ENCODE data around the gene MST1.
A peak's percentile ranks its signal among the peaks of the same experiment; 100 is the strongest.

DNA sequence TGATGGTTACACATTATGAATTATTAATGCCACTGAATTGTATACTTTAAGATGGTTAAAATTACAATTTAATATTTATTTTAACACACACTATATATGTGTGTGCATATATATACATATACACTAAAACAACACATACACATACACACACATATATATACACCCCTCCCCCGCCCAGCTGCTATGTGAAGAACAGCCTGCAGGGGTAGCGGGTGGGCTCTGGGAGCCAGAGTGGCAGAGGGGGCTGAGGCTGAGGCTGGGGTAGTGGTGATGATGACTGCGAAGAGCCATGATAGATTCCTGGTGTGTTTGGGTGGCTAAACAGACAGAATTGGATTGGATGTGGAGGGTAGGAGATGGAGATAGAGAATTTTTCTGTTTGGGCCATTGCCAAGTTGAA, 54.5 kb downstream of the MST1 start:
- TF ChIP-seq CTCF (IDR thresholded peaks at IDR 0.05) (peak; percentile 27), EZH2 (IDR thresholded peaks at IDR 0.05) (no peak), EZH2phosphoT487 (IDR thresholded peaks at IDR 0.05) (no peak)
